Stimulated activated CD4-positive, alpha-beta T cell treated with anti-CD3 and anti-CD28 coated beads, TNF-alpha, amount 100 ng/mL, for 24 hours (primary cell): ENCODE measurements around the gene MCF2L.
A peak's percentile ranks its signal among the peaks of the same experiment; 100 is the strongest.

Experiments
- DNase-seq, 3 experiments: peaks; one replicate each; pipeline ENCODE4 v3.0.0-alpha.2; 2020; ENCODE audit warnings: low read depth in 3 of 3

The MCF2L gene

GRCh38 chr13:112943309-112944125 is 25.5 kb upstream of the MCF2L start:
- DNase-seq: peak in 2 of 3 experiments; percentile 13 to 30

- no peak for DNase-seq
Measured at GRCh38 chr13:112947796-112948195, 21.2 kb upstream of the MCF2L start.

GRCh38 chr13:112951674-112952371 is 17.2 kb upstream of the MCF2L start:
- no peak for DNase-seq

GRCh38 chr13:112952759-112953551 is 16.1 kb upstream of the MCF2L start:
- DNase-seq: no peak

GRCh38 chr13:112953591-112954487 is 15.2 kb upstream of the MCF2L start:
- no peak for DNase-seq

- no peak for DNase-seq
Measured at GRCh38 chr13:112954488-112955270, 14.3 kb upstream of the MCF2L start.

GRCh38 chr13:112955271-112955937 is 13.6 kb upstream of the MCF2L start:
- no peak for DNase-seq

GRCh38 chr13:112955956-112956355 is 13.1 kb upstream of the MCF2L start:
- DNase-seq: no peak

- DNase-seq: no peak
Measured at GRCh38 chr13:112956571-112957294, 12.3 kb upstream of the MCF2L start.

GRCh38 chr13:112957295-112957677 is 11.7 kb upstream of the MCF2L start:
- DNase-seq: no peak

GRCh38 chr13:112958127-112958989 is 10.7 kb upstream of the MCF2L start:
- DNase-seq: no peak

- no peak for DNase-seq
Measured at GRCh38 chr13:112959206-112959605, 9.8 kb upstream of the MCF2L start.

- no peak for DNase-seq
Measured at GRCh38 chr13:112959701-112960542, 9.1 kb upstream of the MCF2L start.

- no peak for DNase-seq
Measured at GRCh38 chr13:112960706-112961105, 8.3 kb upstream of the MCF2L start.

- DNase-seq: no peak
Measured at GRCh38 chr13:112961457-112962369, 7.3 kb upstream of the MCF2L start.

- DNase-seq: no peak
Measured at GRCh38 chr13:112962396-112962795, 6.6 kb upstream of the MCF2L start.
